Ishikawa (cell line): ENCODE data around the gene NPAS3.

Experiments used
- CEBPB ChIP-seq: IDR thresholded peaks from 2 replicates; pipeline ENCODE4 v1.6.1; 2012
- CREB1 ChIP-seq: IDR thresholded peaks from 2 replicates; pipeline ENCODE4 v1.6.1; 2012; ENCODE audit warnings: low read depth
- EGR1 ChIP-seq: IDR thresholded peaks from 2 replicates; pipeline ENCODE4 v1.6.1; 2012
- MAX ChIP-seq: IDR thresholded peaks from 2 replicates; pipeline ENCODE4 v1.6.1; 2012
- NFIC ChIP-seq: IDR thresholded peaks from 2 replicates; pipeline ENCODE4 v1.6.1; 2012
- TCF12 ChIP-seq: IDR thresholded peaks from 2 replicates; pipeline ENCODE4 v1.6.1; 2012; ENCODE audit warnings: low read depth
- YY1 ChIP-seq: IDR thresholded peaks from 2 replicates; pipeline ENCODE4 v1.6.1; 2012; ENCODE audit warnings: low read depth
- TF ChIP-seq, protein P1 (sequence below): IDR thresholded peaks from 2 replicates; pipeline ENCODE4 v1.6.1; 2012; ENCODE audit warnings: low read depth, mild to moderate bottlenecking

- TF ChIP-seq YY1 (no peak), MAX (no peak), CREB1 (no peak), CEBPB (no peak), NFIC (no peak), EGR1 (no peak), TCF12 (no peak)
- TF ChIP-seq, protein P1, sequence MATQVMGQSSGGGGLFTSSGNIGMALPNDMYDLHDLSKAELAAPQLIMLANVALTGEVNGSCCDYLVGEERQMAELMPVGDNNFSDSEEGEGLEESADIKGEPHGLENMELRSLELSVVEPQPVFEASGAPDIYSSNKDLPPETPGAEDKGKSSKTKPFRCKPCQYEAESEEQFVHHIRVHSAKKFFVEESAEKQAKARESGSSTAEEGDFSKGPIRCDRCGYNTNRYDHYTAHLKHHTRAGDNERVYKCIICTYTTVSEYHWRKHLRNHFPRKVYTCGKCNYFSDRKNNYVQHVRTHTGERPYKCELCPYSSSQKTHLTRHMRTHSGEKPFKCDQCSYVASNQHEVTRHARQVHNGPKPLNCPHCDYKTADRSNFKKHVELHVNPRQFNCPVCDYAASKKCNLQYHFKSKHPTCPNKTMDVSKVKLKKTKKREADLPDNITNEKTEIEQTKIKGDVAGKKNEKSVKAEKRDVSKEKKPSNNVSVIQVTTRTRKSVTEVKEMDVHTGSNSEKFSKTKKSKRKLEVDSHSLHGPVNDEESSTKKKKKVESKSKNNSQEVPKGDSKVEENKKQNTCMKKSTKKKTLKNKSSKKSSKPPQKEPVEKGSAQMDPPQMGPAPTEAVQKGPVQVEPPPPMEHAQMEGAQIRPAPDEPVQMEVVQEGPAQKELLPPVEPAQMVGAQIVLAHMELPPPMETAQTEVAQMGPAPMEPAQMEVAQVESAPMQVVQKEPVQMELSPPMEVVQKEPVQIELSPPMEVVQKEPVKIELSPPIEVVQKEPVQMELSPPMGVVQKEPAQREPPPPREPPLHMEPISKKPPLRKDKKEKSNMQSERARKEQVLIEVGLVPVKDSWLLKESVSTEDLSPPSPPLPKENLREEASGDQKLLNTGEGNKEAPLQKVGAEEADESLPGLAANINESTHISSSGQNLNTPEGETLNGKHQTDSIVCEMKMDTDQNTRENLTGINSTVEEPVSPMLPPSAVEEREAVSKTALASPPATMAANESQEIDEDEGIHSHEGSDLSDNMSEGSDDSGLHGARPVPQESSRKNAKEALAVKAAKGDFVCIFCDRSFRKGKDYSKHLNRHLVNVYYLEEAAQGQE, result no peak
Observed at GRCh38 chr14:33768458-33768830, 829.8 kb downstream of the NPAS3 start.
